ENCODE results near the gene SCP2. TPM values are rescaled to one million over a fixed set of nuclear protein-coding genes. Genes with fewer than 3 reads are reported as not detected.

SCP2 gene
- total RNA-seq, result 138 TPM

GRCh38 chr1:52927212-52928014 is at the start of gene SCP2:
Gene SCP2 (plus strand): TSS chr1:52927276. CDS start chr1:52927397, 121 bp downstream.
- peak; percentile 84 for DNase-seq (ENCODE audit: low spot score)

- no peak for DNase-seq (ENCODE audit: low spot score)
These were observed 49.5 kb upstream of the SCP2 start for GRCh38 chr1:52877554-52877953.

GRCh38 chr1:52880206-52880605 is 46.9 kb upstream of the SCP2 start:
- DNase-seq (ENCODE audit: low spot score), result no peak

- no peak for DNase-seq (ENCODE audit: low spot score)
These were observed 39.6 kb upstream of the SCP2 start for GRCh38 chr1:52887483-52887882.

- no peak for DNase-seq (ENCODE audit: low spot score)
These were observed 34.5 kb upstream of the SCP2 start for GRCh38 chr1:52892424-52893215.

- no peak for DNase-seq (ENCODE audit: low spot score)
These were observed 27.6 kb upstream of the SCP2 start for GRCh38 chr1:52899445-52899894.

GRCh38 chr1:52900402-52900801 is 26.7 kb upstream of the SCP2 start:
- DNase-seq (ENCODE audit: low spot score), result no peak

- DNase-seq (ENCODE audit: low spot score), result no peak
These were observed 25.7 kb upstream of the SCP2 start for GRCh38 chr1:52901384-52901783.

GRCh38 chr1:52904208-52904926 is 22.7 kb upstream of the SCP2 start:
- no peak for DNase-seq (ENCODE audit: low spot score)

- DNase-seq (ENCODE audit: low spot score), result no peak
These were observed 22.0 kb upstream of the SCP2 start for GRCh38 chr1:52904927-52905698.

- DNase-seq (ENCODE audit: low spot score), result no peak
These were observed 20.9 kb upstream of the SCP2 start for GRCh38 chr1:52906135-52906603.

GRCh38 chr1:52907068-52907811 is 19.8 kb upstream of the SCP2 start:
- no peak for DNase-seq (ENCODE audit: low spot score)

- DNase-seq (ENCODE audit: low spot score), result no peak
These were observed 19.3 kb upstream of the SCP2 start for GRCh38 chr1:52907812-52908153.

GRCh38 chr1:52911541-52911940 is 15.5 kb upstream of the SCP2 start:
- no peak for DNase-seq (ENCODE audit: low spot score)

GRCh38 chr1:52913014-52913413 is 14.1 kb upstream of the SCP2 start:
- DNase-seq (ENCODE audit: low spot score), result no peak

- DNase-seq (ENCODE audit: low spot score), result no peak
These were observed 13.5 kb upstream of the SCP2 start for GRCh38 chr1:52913537-52913936.

GRCh38 chr1:52914463-52914862 is 12.6 kb upstream of the SCP2 start:
- no peak for DNase-seq (ENCODE audit: low spot score)

GRCh38 chr1:52915211-52915854 is 11.7 kb upstream of the SCP2 start:
- no peak for DNase-seq (ENCODE audit: low spot score)

GRCh38 chr1:52915855-52916220 is 11.2 kb upstream of the SCP2 start:
- DNase-seq (ENCODE audit: low spot score), result no peak

- no peak for DNase-seq (ENCODE audit: low spot score)
These were observed 10.7 kb upstream of the SCP2 start for GRCh38 chr1:52916241-52916975.
